ENCODE data around the gene HES2.

DNA sequence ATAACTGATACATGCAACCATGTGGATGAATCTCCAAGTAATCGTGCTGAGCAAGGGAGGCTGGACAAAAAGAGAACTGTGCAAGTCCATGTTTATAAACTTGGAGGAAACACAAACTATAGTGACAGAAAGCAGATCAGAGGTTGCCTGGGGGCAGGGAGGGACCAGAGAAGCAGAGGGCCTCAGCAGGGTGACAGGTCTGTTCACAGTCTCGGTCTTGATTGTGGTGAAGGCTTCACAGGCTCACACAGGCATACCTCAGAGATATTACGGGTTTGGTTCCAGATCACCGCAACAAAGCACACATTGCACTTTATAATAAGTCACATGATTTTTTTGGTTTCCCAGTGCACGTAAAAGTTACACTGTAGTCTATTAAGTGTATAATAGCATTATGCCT lies 54.7 kb downstream of the HES2 start:
- no peak for TF ChIP-seq TAF1 (IDR thresholded peaks at IDR 0.05; ENCODE audit: low read depth)
- TF ChIP-seq EP300 (IDR thresholded peaks at IDR 0.05; ENCODE audit: borderline replicate concordance): no peak
- TF ChIP-seq NFIC (IDR thresholded peaks at IDR 0.05): no peak
- TF ChIP-seq, protein P1, sequence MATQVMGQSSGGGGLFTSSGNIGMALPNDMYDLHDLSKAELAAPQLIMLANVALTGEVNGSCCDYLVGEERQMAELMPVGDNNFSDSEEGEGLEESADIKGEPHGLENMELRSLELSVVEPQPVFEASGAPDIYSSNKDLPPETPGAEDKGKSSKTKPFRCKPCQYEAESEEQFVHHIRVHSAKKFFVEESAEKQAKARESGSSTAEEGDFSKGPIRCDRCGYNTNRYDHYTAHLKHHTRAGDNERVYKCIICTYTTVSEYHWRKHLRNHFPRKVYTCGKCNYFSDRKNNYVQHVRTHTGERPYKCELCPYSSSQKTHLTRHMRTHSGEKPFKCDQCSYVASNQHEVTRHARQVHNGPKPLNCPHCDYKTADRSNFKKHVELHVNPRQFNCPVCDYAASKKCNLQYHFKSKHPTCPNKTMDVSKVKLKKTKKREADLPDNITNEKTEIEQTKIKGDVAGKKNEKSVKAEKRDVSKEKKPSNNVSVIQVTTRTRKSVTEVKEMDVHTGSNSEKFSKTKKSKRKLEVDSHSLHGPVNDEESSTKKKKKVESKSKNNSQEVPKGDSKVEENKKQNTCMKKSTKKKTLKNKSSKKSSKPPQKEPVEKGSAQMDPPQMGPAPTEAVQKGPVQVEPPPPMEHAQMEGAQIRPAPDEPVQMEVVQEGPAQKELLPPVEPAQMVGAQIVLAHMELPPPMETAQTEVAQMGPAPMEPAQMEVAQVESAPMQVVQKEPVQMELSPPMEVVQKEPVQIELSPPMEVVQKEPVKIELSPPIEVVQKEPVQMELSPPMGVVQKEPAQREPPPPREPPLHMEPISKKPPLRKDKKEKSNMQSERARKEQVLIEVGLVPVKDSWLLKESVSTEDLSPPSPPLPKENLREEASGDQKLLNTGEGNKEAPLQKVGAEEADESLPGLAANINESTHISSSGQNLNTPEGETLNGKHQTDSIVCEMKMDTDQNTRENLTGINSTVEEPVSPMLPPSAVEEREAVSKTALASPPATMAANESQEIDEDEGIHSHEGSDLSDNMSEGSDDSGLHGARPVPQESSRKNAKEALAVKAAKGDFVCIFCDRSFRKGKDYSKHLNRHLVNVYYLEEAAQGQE (IDR thresholded peaks at IDR 0.05; ENCODE audit: low read depth): no peak
- TF ChIP-seq FOXM1 (IDR thresholded peaks at IDR 0.05; ENCODE audit: borderline replicate concordance, low read depth): no peak
- TF ChIP-seq YY1 (IDR thresholded peaks at IDR 0.05; ENCODE audit: low read depth): no peak
